ENCODE measurements around the gene EIF5A.

EIF5A gene

GRCh38 chr17:7356072-7356549 lies 48.7 kb downstream of the EIF5A start:
- TF ChIP-seq CTCF (IDR thresholded peaks at IDR 0.05; ENCODE audit: low read depth, low read length, missing control alignments), result peak; percentile 83
- DNase-seq (ENCODE audit: extremely low read depth, low read depth), result no peak
- H3K4me3 ChIP-seq (replicated peaks; ENCODE audit: low read depth, low read length), result no peak overlapping the region

GRCh38 chr17:7356756-7357155 lies 49.3 kb downstream of the EIF5A start:
- no peak for TF ChIP-seq CTCF (IDR thresholded peaks at IDR 0.05; ENCODE audit: low read depth, low read length, missing control alignments)
- no peak for DNase-seq (ENCODE audit: extremely low read depth, low read depth)
- no peak overlapping the region for H3K4me3 ChIP-seq (replicated peaks; ENCODE audit: low read depth, low read length)

- no peak overlapping the region for H3K4me3 ChIP-seq (replicated peaks; ENCODE audit: low read depth, low read length)
- no peak for DNase-seq (ENCODE audit: extremely low read depth, low read depth)
- TF ChIP-seq CTCF (IDR thresholded peaks at IDR 0.05; ENCODE audit: low read depth, low read length, missing control alignments), result no peak
Observed at GRCh38 chr17:7357381-7357780, 50.0 kb downstream of the EIF5A start.

GRCh38 chr17:7361906-7362305 lies 54.5 kb downstream of the EIF5A start:
- no peak for DNase-seq (ENCODE audit: extremely low read depth, low read depth)
- no peak overlapping the region for H3K4me3 ChIP-seq (replicated peaks; ENCODE audit: low read depth, low read length)
- no peak for TF ChIP-seq CTCF (IDR thresholded peaks at IDR 0.05; ENCODE audit: low read depth, low read length, missing control alignments)

Measured in HFF-Myc (cell line).